ENCODE measurements around the gene ZKSCAN1. TPM values are rescaled to one million over a fixed set of nuclear protein-coding genes. Genes with fewer than 3 reads are reported as not detected.

ZKSCAN1 gene
- total and polyA plus RNA-seq, 2 donors (not counting 1 experiment from before 2014, with no cell fraction given): 12.9 to 97.4 TPM

DNA sequence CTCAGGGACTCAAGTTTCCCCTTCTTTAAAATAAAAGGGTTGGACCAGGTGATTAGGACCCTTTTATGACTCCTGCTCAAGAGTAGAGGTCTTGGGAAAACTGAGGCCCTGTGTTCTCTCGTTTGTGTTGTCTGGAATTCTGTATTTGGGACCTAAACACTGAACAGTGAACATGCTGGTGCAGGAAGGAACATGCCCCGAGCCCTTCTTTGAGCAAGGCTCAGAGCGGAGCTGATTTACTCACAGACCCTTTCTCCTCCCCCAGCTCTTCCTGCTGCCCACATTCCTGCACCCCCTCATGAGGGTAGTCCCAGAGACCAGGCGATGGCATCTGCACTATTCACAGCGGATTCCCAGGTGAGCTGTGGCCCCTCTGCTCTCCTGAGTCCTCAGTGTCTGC is 14.2 kb downstream of the ZKSCAN1 start:
- no peak overlapping the region for H3K4me3 Mint-ChIP-seq
- Histone ChIP-seq H2AFZ (ENCODE audit: insufficient read depth, low read depth, low read length, poor library complexity, severe bottlenecking) (no peak overlapping the region), H3K4me2 (replicated peaks; ENCODE audit: low read depth, low read length, poor library complexity, severe bottlenecking) (no peak overlapping the region), H3K27me3 (replicated peaks in 1 of 4; ENCODE audit: control extremely low read depth in 1 of 4, control insufficient read depth in 3 of 4, insufficient read depth in 4 of 4, low read length in 3 of 4) (no peaks in the 10 kb centered on the region), H3K27ac (ENCODE audit: low read length in 2 of 2) (no peak overlapping the region), H3K9ac (ENCODE audit: low read length) (no peak overlapping the region), H3K4me1 (ENCODE audit: control insufficient read depth in 2 of 2, insufficient read depth in 2 of 2, low read length in 2 of 2) (no peaks in the 10 kb centered on the region), H3K9me3 (ENCODE audit: control extremely low read depth in 1 of 3, control insufficient read depth in 2 of 3, insufficient read depth in 1 of 3, low read length in 2 of 3) (no peaks in the 10 kb centered on the region), H3K4me3 (ENCODE audit: control extremely low read depth in 1 of 5, extremely low read depth in 1 of 5, insufficient read depth in 1 of 5, low read depth in 2 of 5, low read length in 4 of 5) (no peak overlapping the region), H3K79me2 (ENCODE audit: control insufficient read depth, insufficient read depth, low read length) (no peaks in the 10 kb centered on the region), H3K36me3 (replicated peaks in 1 of 2; ENCODE audit: control extremely low read depth in 1 of 2, control insufficient read depth in 1 of 2, extremely low read depth in 1 of 2, insufficient read depth in 2 of 2, low read length in 1 of 2) (peaks cover 16 to 49% of the 10 kb centered on the region in 2 experiments), H4K20me1 (ENCODE audit: control insufficient read depth, insufficient read depth, low read length, poor library complexity, severe bottlenecking) (no peaks in the 10 kb centered on the region)
- CTCF ChIA-PET: no interaction called here
- WGBS (ENCODE audit: insufficient coverage): 92% methylated on average over 5 of the region's 5 CpGs
- no peaks in the 10 kb centered on the region for H3K9me3 Mint-ChIP-seq (ENCODE audit: insufficient read depth)
- H3K4me1 Mint-ChIP-seq: no peaks in the 10 kb centered on the region
- POLR2A ChIA-PET: no interaction called here
- H3K27me3 Mint-ChIP-seq: no peaks in the 10 kb centered on the region
- ATAC-seq (ENCODE audit: low read depth): no peak
- no peak overlapping the region for H3K27ac Mint-ChIP-seq
- TF ChIP-seq CTCF (IDR thresholded peaks at IDR 0.05) (no peak), EZH2 (IDR thresholded peaks at IDR 0.05; ENCODE audit: borderline replicate concordance, insufficient read depth, low read depth, low read length, poor library complexity, severe bottlenecking) (no peak)
- DNase-seq: no peak
- intact Hi-C loops (cut with micrococcal nuclease): no loop called here

DNA sequence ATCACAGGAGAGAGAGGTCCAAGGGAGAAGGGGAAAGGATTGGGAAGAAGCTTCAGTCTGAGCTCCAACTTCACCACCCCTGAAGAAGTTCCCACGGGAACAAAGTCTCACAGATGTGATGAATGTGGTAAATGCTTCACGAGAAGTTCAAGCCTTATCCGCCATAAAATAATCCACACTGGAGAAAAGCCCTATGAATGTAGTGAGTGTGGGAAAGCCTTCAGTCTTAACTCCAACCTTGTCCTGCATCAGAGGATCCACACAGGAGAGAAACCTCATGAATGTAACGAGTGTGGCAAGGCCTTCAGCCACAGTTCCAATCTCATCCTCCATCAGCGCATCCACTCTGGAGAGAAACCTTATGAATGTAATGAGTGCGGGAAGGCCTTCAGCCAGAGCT is 18.1 kb downstream of the ZKSCAN1 start:
- no peaks in the 10 kb centered on the region for H3K9me3 ChIP-seq (ENCODE audit: control extremely low read depth in 1 of 3, control insufficient read depth in 2 of 3, insufficient read depth in 1 of 3, low read length in 2 of 3)
- no peaks in the 10 kb centered on the region for H3K9me3 Mint-ChIP-seq (ENCODE audit: insufficient read depth)
- no peaks in the 10 kb centered on the region for H3K27me3 Mint-ChIP-seq
- no peak overlapping the region for H2AFZ ChIP-seq (ENCODE audit: insufficient read depth, low read depth, low read length, poor library complexity, severe bottlenecking)
- DNase-seq: no peak
- no peaks in the 10 kb centered on the region for H3K4me1 Mint-ChIP-seq
- no CpG with 5 or more reads among the region's 6 CpGs for WGBS (ENCODE audit: insufficient coverage)
- H3K9ac ChIP-seq (ENCODE audit: low read length): no peak overlapping the region
- intact Hi-C loops (cut with micrococcal nuclease): no loop called here
- H3K4me2 ChIP-seq (replicated peaks; ENCODE audit: low read depth, low read length, poor library complexity, severe bottlenecking): no peak overlapping the region
- ATAC-seq (ENCODE audit: low read depth): no peak
- H3K4me3 ChIP-seq (ENCODE audit: control extremely low read depth in 1 of 5, extremely low read depth in 1 of 5, insufficient read depth in 1 of 5, low read depth in 2 of 5, low read length in 4 of 5): no peak overlapping the region
- CTCF ChIA-PET: interaction anchor here (1.0 kb wide), 1 partner anchor 12 kb away, joined by 3 read pairs; no protein-coding TSS in a partner anchor
- no peak overlapping the region for H3K27ac Mint-ChIP-seq
- no peak overlapping the region for H3K27ac ChIP-seq (ENCODE audit: low read length in 2 of 2)
- peaks cover 18 to 47% of the 10 kb centered on the region in 2 experiments for H3K36me3 ChIP-seq (replicated peaks in 1 of 2; ENCODE audit: control extremely low read depth in 1 of 2, control insufficient read depth in 1 of 2, extremely low read depth in 1 of 2, insufficient read depth in 2 of 2, low read length in 1 of 2)
- H3K4me3 Mint-ChIP-seq: no peak overlapping the region
- H3K4me1 ChIP-seq (ENCODE audit: control insufficient read depth in 2 of 2, insufficient read depth in 2 of 2, low read length in 2 of 2): no peaks in the 10 kb centered on the region
- no peak for TF ChIP-seq CTCF (IDR thresholded peaks at IDR 0.05)
- no peak for TF ChIP-seq EZH2 (IDR thresholded peaks at IDR 0.05; ENCODE audit: borderline replicate concordance, insufficient read depth, low read depth, low read length, poor library complexity, severe bottlenecking)
- no peaks in the 10 kb centered on the region for H3K79me2 ChIP-seq (ENCODE audit: control insufficient read depth, insufficient read depth, low read length)
- H3K27me3 ChIP-seq (replicated peaks in 1 of 4; ENCODE audit: control extremely low read depth in 1 of 4, control insufficient read depth in 3 of 4, insufficient read depth in 4 of 4, low read length in 3 of 4): no peaks in the 10 kb centered on the region
- POLR2A ChIA-PET: interaction anchor here (0.6 kb wide), 1 partner anchor 31 kb away, joined by 4 read pairs; no protein-coding TSS in a partner anchor
- H4K20me1 ChIP-seq (ENCODE audit: control insufficient read depth, insufficient read depth, low read length, poor library complexity, severe bottlenecking): no peaks in the 10 kb centered on the region

Measured in B cell (primary cell).